Spinal cord (tissue), 10 donors: ENCODE measurements around the gene TBRG4. TPM values are rescaled to one million over a fixed set of nuclear protein-coding genes. Genes with fewer than 3 reads are reported as not detected.
"Not testable (repeated sequence)": the region's sequence is repeated elsewhere in the genome, so short reads cannot be mapped to it uniquely, and the experiment has no call there.

Experiments
- DNase-seq, 6 donors: peaks; one replicate each; pipeline versions ENCODE4 v3.0.0 to v3.0.0-alpha.2; 2013 to 2015; ENCODE audit warnings: low spot score in 6 of 6, low read depth in 4 of 6
- H3K27ac ChIP-seq: one replicate; pipeline ENCODE4 v1.5.1; 2013; ENCODE audit warnings: low read depth, low read length, control low read depth
- H3K27me3 ChIP-seq: one replicate; pipeline ENCODE4 v1.6.1; 2013; ENCODE audit warnings: low read length; ENCODE audit not compliant: control insufficient read depth, insufficient read depth
- H3K36me3 ChIP-seq: one replicate; pipeline ENCODE4 v1.6.1; 2013; ENCODE audit warnings: low read length; ENCODE audit not compliant: control insufficient read depth, insufficient read depth
- H3K4me1 ChIP-seq: one replicate; pipeline ENCODE4 v1.6.1; 2013; ENCODE audit warnings: low read length; ENCODE audit not compliant: control insufficient read depth, insufficient read depth
- H3K4me3 ChIP-seq: one replicate; pipeline ENCODE4 v1.5.1; 2013; ENCODE audit warnings: low read depth, low read length, control low read depth
- H3K9me3 ChIP-seq: one replicate; pipeline ENCODE4 v1.6.1; 2013; ENCODE audit warnings: low read length; ENCODE audit not compliant: control insufficient read depth, insufficient read depth
- WGBS: methylation state at CpG from one replicate; pipeline ENCODE4 v1.1.5; 2013; ENCODE audit warnings: missing lambda C conversion rate; ENCODE audit not compliant: insufficient coverage; 5-methylcytosine and 5-hydroxymethylcytosine counted together
- polyA plus RNA-seq, 2 donors: library from polyadenylated mRNA; unstranded; fragments of 120-200 nt; gene quantifications; one replicate each; pipeline ENCODE4 v1.2.1, GENCODE V29; 2013; ENCODE audit not compliant: insufficient read length in 2 of 2
- total RNA-seq, 2 donors: library from RNA; depleted of rRNA in 1 of 2; stranded (reverse); fragments of 120-200 nt in 1 of 2; fragments of >200 nt in 1 of 2; gene quantifications; one replicate each; pipeline versions ENCODE4 v1.2.3 to v1.2.4, GENCODE V29; 2013 to 2014
- donor health status: healthy.

TBRG4 gene
- total and polyA plus RNA-seq, 4 donors: 34.4 to 50.3 (median 43.6) TPM

DNA sequence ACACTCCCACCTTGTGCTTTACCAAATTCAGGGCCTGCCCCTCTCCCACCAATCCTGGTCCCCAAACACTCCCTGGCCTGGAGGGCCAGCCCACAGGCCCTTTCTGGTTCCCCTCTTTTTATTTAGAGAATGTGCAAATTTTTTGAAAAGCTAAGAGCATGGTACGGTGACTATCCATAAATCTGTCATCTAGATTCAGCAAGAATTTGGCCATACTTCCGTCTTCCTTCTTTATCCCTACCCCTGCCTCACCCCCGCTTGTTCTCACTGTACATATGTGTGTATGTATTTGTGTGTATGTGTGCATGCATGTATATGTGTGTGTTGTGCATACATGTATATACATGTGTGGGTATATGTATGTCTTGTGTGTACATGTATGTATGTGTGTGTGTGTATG lies 8.1 kb upstream of the TBRG4 start:
- DNase-seq: no peak
- H3K4me3 ChIP-seq: no peak overlapping the region
- no peak overlapping the region for H3K27ac ChIP-seq
- no peaks in the 10 kb centered on the region for H3K36me3 ChIP-seq
- no CpG with 5 or more reads among the region's 3 CpGs for WGBS
- peaks cover 4% of the 10 kb centered on the region for H3K27me3 ChIP-seq
- H3K9me3 ChIP-seq: no peaks in the 10 kb centered on the region
- no peaks in the 10 kb centered on the region for H3K4me1 ChIP-seq

DNA sequence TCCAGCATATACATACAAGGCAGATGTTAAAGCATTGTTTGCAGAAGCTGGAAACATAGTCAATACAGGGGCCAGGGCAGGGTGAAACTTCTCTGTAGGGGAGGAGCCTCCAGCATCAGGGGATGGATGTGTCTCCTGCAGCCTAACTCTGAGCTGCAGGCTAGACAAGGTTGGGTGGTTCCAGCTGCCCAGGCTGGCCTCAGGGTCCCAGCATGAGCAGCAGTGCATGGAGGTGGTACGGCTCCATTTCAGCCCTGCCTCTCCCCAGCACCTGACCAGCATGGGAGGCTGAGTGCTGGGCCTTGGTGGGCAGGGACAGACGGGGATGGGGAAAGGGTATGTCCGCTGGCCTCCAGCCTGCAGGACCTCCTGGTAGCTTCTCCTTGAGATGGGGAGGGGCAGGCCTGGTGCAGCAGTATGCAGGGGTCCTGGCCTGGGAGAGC lies 7.4 kb upstream of the TBRG4 start:
- H3K36me3 ChIP-seq: no peaks in the 10 kb centered on the region
- H3K9me3 ChIP-seq: no peaks in the 10 kb centered on the region
- H3K27ac ChIP-seq: no peak overlapping the region
- 81% methylated on average over 3 of the region's 3 CpGs for WGBS
- no peak overlapping the region for H3K4me3 ChIP-seq
- peaks cover 4% of the 10 kb centered on the region for H3K27me3 ChIP-seq
- no peaks in the 10 kb centered on the region for H3K4me1 ChIP-seq
- DNase-seq: no peak

DNA sequence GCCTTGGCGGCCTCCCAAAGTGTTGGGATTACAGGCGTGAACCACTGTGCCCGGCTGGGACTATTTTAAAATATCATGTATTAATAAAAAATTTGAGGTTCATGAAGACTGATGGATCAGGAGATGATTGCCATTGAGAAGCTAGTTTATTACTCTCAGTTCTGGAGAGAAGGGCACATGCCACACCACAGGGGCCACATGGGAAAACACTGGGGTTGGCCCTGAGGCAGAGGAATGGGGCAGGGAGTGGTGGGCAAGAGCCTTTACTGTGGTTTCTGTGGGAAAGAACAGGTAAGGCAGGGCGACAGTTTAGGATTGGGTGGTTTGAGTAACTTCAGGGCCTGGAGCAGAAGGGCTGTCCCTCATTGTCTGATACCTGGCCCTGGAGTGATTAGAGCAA lies 6.8 kb upstream of the TBRG4 start:
- Histone ChIP-seq H3K36me3 (no peaks in the 10 kb centered on the region), H3K9me3 (no peaks in the 10 kb centered on the region), H3K27ac (no peak overlapping the region), H3K27me3 (peaks cover 4% of the 10 kb centered on the region), H3K4me3 (no peak overlapping the region), H3K4me1 (no peaks in the 10 kb centered on the region)
- no peak for DNase-seq
- 73% methylated on average over 1 of the region's 4 CpGs for WGBS

DNA sequence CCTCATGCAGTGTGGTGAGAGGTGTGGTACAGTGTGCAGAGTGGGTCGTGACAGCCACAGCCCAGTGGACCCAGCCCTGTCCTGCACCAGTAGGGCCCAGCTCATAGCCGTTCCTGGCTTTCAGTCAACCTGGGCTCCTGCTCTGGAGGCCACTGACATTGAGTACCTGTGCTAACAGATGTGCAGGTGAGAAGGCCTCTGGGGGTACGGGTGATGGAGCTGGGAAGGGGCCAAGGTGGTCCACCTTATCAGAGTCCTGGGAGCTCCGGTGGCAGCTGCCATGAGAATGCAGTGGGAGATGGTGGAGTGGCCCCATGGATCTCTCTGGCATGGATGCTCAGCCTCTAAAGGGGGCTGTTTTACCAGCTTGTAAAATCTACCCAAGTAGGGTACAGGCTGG lies 6.1 kb upstream of the TBRG4 start:
- WGBS: 71% methylated on average over 4 of the region's 4 CpGs
- Histone ChIP-seq H3K4me3 (no peak overlapping the region), H3K27ac (no peak overlapping the region), H3K9me3 (no peaks in the 10 kb centered on the region), H3K27me3 (peaks cover 4% of the 10 kb centered on the region), H3K4me1 (no peaks in the 10 kb centered on the region), H3K36me3 (no peaks in the 10 kb centered on the region)
- DNase-seq: no peak

DNA sequence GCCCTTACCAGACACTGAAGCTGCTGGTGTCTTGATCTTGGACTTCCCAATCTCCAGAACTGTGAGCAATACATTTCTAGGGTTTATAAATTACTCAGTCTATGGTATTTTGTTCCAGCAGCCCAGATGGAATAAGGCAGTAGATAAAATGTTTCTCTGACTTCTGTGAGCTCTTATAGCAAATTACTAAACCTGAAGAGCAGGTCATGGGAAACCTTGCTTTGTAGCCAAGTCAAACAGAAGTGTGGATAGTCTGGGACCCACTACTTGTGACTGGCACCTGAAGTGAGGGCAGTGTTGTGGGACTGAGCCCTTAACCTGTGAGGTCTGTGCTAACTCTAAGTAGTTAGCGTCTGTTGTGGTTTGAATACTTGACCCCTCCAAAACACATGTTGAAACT lies 4.6 kb upstream of the TBRG4 start:
- no peaks in the 10 kb centered on the region for H3K9me3 ChIP-seq
- peaks cover 4% of the 10 kb centered on the region for H3K27me3 ChIP-seq
- DNase-seq: no peak
- peaks cover 9% of the 10 kb centered on the region for H3K4me1 ChIP-seq
- H3K27ac ChIP-seq: no peak overlapping the region
- no CpG with 5 or more reads among the region's 1 CpG for WGBS
- no peaks in the 10 kb centered on the region for H3K36me3 ChIP-seq
- H3K4me3 ChIP-seq: no peak overlapping the region

DNA sequence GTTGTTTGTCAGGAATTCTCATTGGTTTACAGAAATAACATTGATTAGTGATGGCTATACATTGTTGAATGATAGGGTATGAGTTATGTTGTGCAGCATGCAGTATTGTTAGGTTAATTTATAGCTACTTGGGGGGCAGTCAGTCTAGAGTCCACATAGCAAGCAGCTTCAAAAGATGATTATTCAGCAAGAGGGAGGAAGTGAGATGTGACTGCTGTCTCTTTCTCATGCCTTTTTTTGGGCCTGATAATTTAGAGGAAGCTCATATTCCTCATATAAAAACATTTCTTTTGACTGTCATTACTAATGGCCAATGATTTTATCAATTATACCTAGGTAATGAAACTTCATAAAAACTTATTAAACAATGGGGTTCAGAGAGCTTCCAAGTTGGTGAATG lies 3.4 kb upstream of the TBRG4 start:
- Histone ChIP-seq H3K27me3 (peaks cover 4% of the 10 kb centered on the region), H3K4me3 (no peak overlapping the region), H3K4me1 (peaks cover 18% of the 10 kb centered on the region), H3K9me3 (no peaks in the 10 kb centered on the region), H3K36me3 (no peaks in the 10 kb centered on the region), H3K27ac (no peak overlapping the region)
- DNase-seq: no peak

DNA sequence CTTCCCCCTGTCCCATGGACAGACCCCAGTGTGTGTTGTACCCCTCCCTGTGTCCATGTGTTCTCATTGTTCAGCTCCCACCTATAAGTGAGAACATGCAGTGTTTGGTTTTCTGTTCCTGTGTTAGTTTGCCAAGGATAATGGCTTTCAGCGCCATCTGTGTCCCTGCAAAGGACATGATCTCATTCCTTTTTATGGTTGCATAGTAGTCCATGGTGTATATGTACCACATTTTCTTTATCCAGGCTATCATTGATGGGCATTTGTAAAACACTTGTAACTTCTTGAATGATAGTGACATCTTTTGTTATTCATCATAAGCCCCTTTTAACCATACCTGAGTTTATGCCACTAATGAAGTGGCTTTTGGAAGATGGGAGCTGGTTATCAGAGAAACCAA lies 2.8 kb upstream of the TBRG4 start:
- no CpG with 5 or more reads among the region's 1 CpG for WGBS
- not testable (repeated sequence) for DNase-seq
- peaks cover 18% of the 10 kb centered on the region for H3K4me1 ChIP-seq

DNA sequence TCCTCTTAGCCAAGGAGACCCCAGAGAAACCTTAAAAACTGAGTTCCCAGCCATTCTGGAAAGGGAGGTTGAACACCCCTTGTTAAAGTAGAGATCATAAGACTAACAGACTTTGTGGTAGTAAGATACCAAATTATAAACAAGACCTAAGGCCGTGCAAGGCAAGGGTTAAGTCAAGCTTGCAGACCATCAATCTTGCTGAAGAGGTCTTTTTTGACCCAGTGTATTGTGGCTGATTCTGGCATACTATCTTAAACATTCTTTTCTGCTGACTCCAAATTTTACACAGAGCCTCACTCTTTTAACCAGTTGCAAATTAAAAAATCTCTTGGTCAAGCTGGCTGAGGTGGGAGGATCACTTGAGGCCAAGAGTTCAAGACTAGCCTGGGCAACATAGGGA lies 1.2 kb upstream of the TBRG4 start:
- peak overlapping the region; percentile 92 for H3K4me3 ChIP-seq

More for the DNA sequence above, 2.8 kb upstream of the TBRG4 start:
- H3K36me3 ChIP-seq, H3K27ac ChIP-seq, H3K9me3 ChIP-seq, H3K27me3 ChIP-seq, H3K4me3 ChIP-seq: not testable (repeated sequence)

DNA sequence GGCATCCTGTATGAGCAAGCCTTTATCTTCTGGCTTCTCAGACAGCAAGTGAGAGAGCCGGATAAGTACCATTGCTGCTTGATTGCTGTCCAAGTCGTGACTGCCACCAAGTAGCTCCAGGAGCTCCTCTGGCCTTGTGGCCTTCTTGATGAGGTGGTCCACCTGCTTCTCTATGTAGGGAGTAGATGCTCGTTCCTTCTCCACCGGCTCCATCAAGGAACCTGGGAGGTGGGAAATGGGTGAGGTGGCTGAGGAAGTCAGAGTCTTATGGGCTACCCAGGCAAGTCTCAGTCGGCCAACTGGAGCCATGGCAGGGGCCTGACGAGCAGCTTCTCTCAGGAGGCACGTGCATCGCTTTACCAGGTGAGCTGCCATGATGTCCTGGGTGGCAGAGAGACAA lies 2.6 kb downstream of the TBRG4 start:
- peaks cover 18% of the 10 kb centered on the region for H3K4me1 ChIP-seq
- 90% methylated on average over 6 of the region's 8 CpGs for WGBS
- DNase-seq: no peak
- H3K9me3 ChIP-seq: no peaks in the 10 kb centered on the region
- peaks cover 46% of the 10 kb centered on the region for H3K36me3 ChIP-seq
- H3K27ac ChIP-seq: no peak overlapping the region
- H3K27me3 ChIP-seq: no peaks in the 10 kb centered on the region
- no peak overlapping the region for H3K4me3 ChIP-seq

More for the DNA sequence above, 1.2 kb upstream of the TBRG4 start:
- Histone ChIP-seq H3K4me1 (peaks cover 18% of the 10 kb centered on the region), H3K36me3 (peaks cover 10% of the 10 kb centered on the region), H3K27ac (peak overlapping the region; percentile 99), H3K27me3 (peaks cover 4% of the 10 kb centered on the region), H3K9me3 (no peaks in the 10 kb centered on the region)
- 80% methylated on average over 1 of the region's 1 CpG for WGBS
- DNase-seq: no peak

DNA sequence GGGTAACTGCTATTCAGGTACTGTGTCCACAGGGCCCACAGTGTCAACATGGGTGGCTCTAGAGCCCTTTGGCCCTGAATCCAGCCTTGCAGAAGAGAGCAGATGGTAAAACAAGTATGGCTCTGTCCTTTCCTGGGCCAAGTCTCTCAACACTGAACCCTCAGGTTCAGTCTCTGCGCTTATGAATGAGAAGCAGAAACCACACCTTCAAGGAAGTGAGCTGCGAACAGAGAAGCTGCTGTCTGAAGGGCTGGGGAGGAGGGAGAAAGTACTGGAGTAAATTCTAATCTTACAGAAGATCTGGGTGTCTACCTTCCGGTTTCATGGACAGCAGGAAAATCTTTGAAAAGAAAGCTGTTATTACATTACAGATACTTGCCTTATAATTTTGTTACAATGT lies 4.1 kb downstream of the TBRG4 start:
- H3K36me3 ChIP-seq: peaks cover 61% of the 10 kb centered on the region
- no peak for DNase-seq
- 100% methylated on average over 1 of the region's 3 CpGs for WGBS
- no peaks in the 10 kb centered on the region for H3K27me3 ChIP-seq
- H3K27ac ChIP-seq: no peak overlapping the region
- no peaks in the 10 kb centered on the region for H3K9me3 ChIP-seq
- no peak overlapping the region for H3K4me3 ChIP-seq
- peaks cover 17% of the 10 kb centered on the region for H3K4me1 ChIP-seq
